HCT116 (cell line): ENCODE measurements around the gene ARHGAP20. TPM values are rescaled to one million over a fixed set of nuclear protein-coding genes. Genes with fewer than 3 reads are reported as not detected.

Experiments used
- ATAC-seq: fragments of 200-7000 bp; cut with Tn5 transposase; 2 replicates; pipeline ENCODE4 v1.9.1; 2020; ENCODE audit warnings: mild to moderate bottlenecking, moderate library complexity
- BruUV-seq: library from RNA; stranded (reverse); fragments of 400-500 nt; replicated peaks from 2 replicates; lab custom pipeline; 2021; lab: Mats Ljungman, UMichigan
- CTCF ChIA-PET: fragments of 300-600 bp; sonication (Branson Sonifier 250); formaldehyde crosslinking; loops from one replicate; lab custom pipeline; 2021; ENCODE audit warnings: antibody characterized with exemption; lab: Charles Lee
- POLR2A ChIA-PET: fragments of 300-600, 350-600 bp; sonication (Branson Sonifier 250); formaldehyde crosslinking; loops from one replicate; lab custom pipeline; 2021; ENCODE audit warnings: antibody characterized with exemption; lab: Charles Lee
- RAD21 ChIA-PET, 2 experiments: fragments of 300-600 bp; sonication (Branson Sonifier 250); formaldehyde crosslinking; loops; one replicate each; lab custom pipeline; 2023; ENCODE audit warnings: low total read pairs in 2 of 2; ENCODE audit not compliant: uncharacterized antibody in 2 of 2, unreplicated experiment in 2 of 2, low non-redundant PET in 1 of 2; lab: Charles Lee
- DNase-seq: peaks from one replicate; pipeline ENCODE4 v3.0.0-alpha.2; 2010; ENCODE audit warnings: low read depth, low spot score
- H2AFZ ChIP-seq: fragments of 200-600 bp; shearing (Covaris generic), sonication (generic); 2 replicates; pipeline ENCODE4 v1.6.1; 2017; ENCODE audit warnings: low read depth, mixed run types, mixed read lengths, antibody characterized with exemption, low read length; ENCODE audit not compliant: poor library complexity, severe bottlenecking
- H3K27ac ChIP-seq: 2 replicates; pipeline ENCODE4 v1.5.1; 2012; ENCODE audit warnings: low read depth, low read length
- H3K27me3 ChIP-seq: fragments of 200-600 bp; sonication (generic); 2 replicates; pipeline ENCODE4 v1.6.1; 2016; ENCODE audit warnings: mixed run types, low read length, mixed read lengths; ENCODE audit not compliant: insufficient read depth
- H3K36me3 ChIP-seq, 2 experiments: fragments of 200-500 bp in 1 of 2; fragments of 200-600 bp in 1 of 2; sonication (Bioruptor generic) in 1 of 2; sonication (generic) in 1 of 2; 2 replicates each; pipeline versions ENCODE4 v1.5.1 to v1.6.1; 2014 to 2016; ENCODE audit warnings: low read length in 2 of 2, inconsistent platforms in 1 of 2, mixed read lengths in 1 of 2, mixed run types in 1 of 2; ENCODE audit not compliant: insufficient read depth in 2 of 2, control insufficient read depth in 1 of 2
- H3K4me1 ChIP-seq, 2 experiments: fragments of 200-600 bp in 1 of 2; sonication (generic) in 1 of 2; 2 replicates each; pipeline versions ENCODE4 v1.5.1 to v1.6.1; 2012 to 2017; ENCODE audit warnings: low read length in 2 of 2, inconsistent platforms in 1 of 2, mild to moderate bottlenecking in 1 of 2, mixed read lengths in 1 of 2, mixed run types in 1 of 2, moderate library complexity in 1 of 2; ENCODE audit not compliant: insufficient read depth in 2 of 2, control insufficient read depth in 1 of 2
- H3K4me2 ChIP-seq: fragments of 200-600 bp; sonication (generic); 2 replicates; pipeline ENCODE4 v1.6.1; 2017; ENCODE audit warnings: mixed run types, low read length, mixed read lengths
- H3K4me3 ChIP-seq, 2 experiments: fragments of 200-600 bp in 1 of 2; sonication (generic) in 1 of 2; replicated peaks in 1 of 2; 2 replicates each; pipeline ENCODE4 v1.5.1; 2011 to 2016; ENCODE audit warnings: low read length in 2 of 2, control low read depth in 1 of 2, low read depth in 1 of 2, mild to moderate bottlenecking in 1 of 2, mixed read lengths in 1 of 2, mixed run types in 1 of 2
- H3K79me2 ChIP-seq: fragments of 200-600 bp; sonication (generic); 2 replicates; pipeline ENCODE4 v1.6.1; 2017; ENCODE audit warnings: mild to moderate bottlenecking, mixed run types, low read length, moderate library complexity, mixed read lengths; ENCODE audit not compliant: insufficient read depth
- H3K9ac ChIP-seq: fragments of 200-600 bp; sonication (generic); 2 replicates; pipeline ENCODE4 v1.6.1; 2016; ENCODE audit warnings: low read length, mixed read lengths
- H3K9me2 ChIP-seq: fragments of 200-600 bp; sonication (generic), shearing (Covaris generic); 2 replicates; pipeline ENCODE4 v1.6.1; 2017; ENCODE audit warnings: mixed run types, mild to moderate bottlenecking, moderate library complexity; ENCODE audit not compliant: insufficient read depth
- H3K9me3 ChIP-seq, 2 experiments: fragments of 200-500 bp in 1 of 2; fragments of 200-600 bp in 1 of 2; sonication (Bioruptor generic) in 1 of 2; sonication (generic) in 1 of 2; 2 replicates each; pipeline ENCODE4 v1.6.1; 2014 to 2017; ENCODE audit warnings: low read length in 2 of 2, mixed read lengths in 2 of 2, inconsistent platforms in 1 of 2, low read depth in 1 of 2, mild to moderate bottlenecking in 1 of 2, mixed run types in 1 of 2, moderate library complexity in 1 of 2; ENCODE audit not compliant: control insufficient read depth in 1 of 2, insufficient read depth in 1 of 2
- H4K20me1 ChIP-seq: fragments of 200-600 bp; sonication (generic), shearing (Covaris generic); 2 replicates; pipeline ENCODE4 v1.6.1; 2017; ENCODE audit warnings: mixed run types, mild to moderate bottlenecking, moderate library complexity; ENCODE audit not compliant: insufficient read depth
- ATF3 ChIP-seq: IDR thresholded peaks from 2 replicates; pipeline ENCODE4 v1.6.1; 2012
- CBX3 ChIP-seq: IDR thresholded peaks from 2 replicates; pipeline ENCODE4 v1.6.1; 2012; ENCODE audit warnings: low read depth
- CEBPB ChIP-seq: IDR thresholded peaks from 2 replicates; pipeline ENCODE4 v1.6.1; 2012; ENCODE audit warnings: low read depth
- EGR1 ChIP-seq: IDR thresholded peaks from 2 replicates; pipeline ENCODE4 v1.6.1; 2012; ENCODE audit warnings: low read depth
- EZH2 ChIP-seq: fragments of 200-600 bp; sonication (generic); IDR thresholded peaks from 2 replicates; pipeline ENCODE4 v1.6.1; 2017; ENCODE audit warnings: antibody characterized with exemption, mixed run types
- FOSL1 ChIP-seq: IDR thresholded peaks from 2 replicates; pipeline ENCODE4 v1.6.1; 2012; ENCODE audit warnings: low read depth
- JUND ChIP-seq: IDR thresholded peaks from 2 replicates; pipeline ENCODE4 v1.6.1; 2012
- MAX ChIP-seq: IDR thresholded peaks from 2 replicates; pipeline ENCODE4 v1.6.1; 2012
- POLR2A ChIP-seq: IDR thresholded peaks from 2 replicates; pipeline ENCODE4 v1.7.0; 2011; ENCODE audit warnings: borderline replicate concordance; ENCODE audit not compliant: insufficient read depth, insufficient read length; ENCODE audit errors: extremely low read depth
- RAD21 ChIP-seq: IDR thresholded peaks from 2 replicates; pipeline ENCODE4 v1.6.1; 2012; ENCODE audit warnings: low read depth, mild to moderate bottlenecking
- REST ChIP-seq: IDR thresholded peaks from 2 replicates; pipeline ENCODE4 v1.6.1; 2012; ENCODE audit warnings: low read depth
- SP1 ChIP-seq: IDR thresholded peaks from 2 replicates; pipeline ENCODE4 v1.6.1; 2012; ENCODE audit warnings: low read depth
- SRF ChIP-seq: IDR thresholded peaks from 2 replicates; pipeline ENCODE4 v1.6.1; 2012; ENCODE audit warnings: low read depth
- TCF7L2 ChIP-seq: IDR thresholded peaks from 2 replicates; pipeline ENCODE4 v1.7.0; 2011; ENCODE audit warnings: borderline replicate concordance, inconsistent platforms; ENCODE audit not compliant: insufficient read depth, insufficient read length; ENCODE audit errors: extremely low read depth
- YY1 ChIP-seq: IDR thresholded peaks from 2 replicates; pipeline ENCODE4 v1.6.1; 2011; ENCODE audit warnings: low read length, low read depth, moderate library complexity, mild to moderate bottlenecking; ENCODE audit not compliant: insufficient replicate concordance; ENCODE audit errors: extremely low read depth
- ZBTB33 ChIP-seq: IDR thresholded peaks from 2 replicates; pipeline ENCODE4 v1.6.1; 2011; ENCODE audit warnings: mild to moderate bottlenecking, low read length, moderate library complexity; ENCODE audit not compliant: insufficient replicate concordance; ENCODE audit errors: extremely low read depth
- intact Hi-C: fragments of 100-400 bp; cut with micrococcal nuclease; formaldehyde crosslinking; loops from 2 replicates; pipeline ENCODE4 v1.10.0; 2022
- total RNA-seq: library from RNA; stranded (reverse); gene quantifications from one replicate; pipeline ENCODE4 v1.2.1, GENCODE V29; 2021; ENCODE audit not compliant: unreplicated experiment

ARHGAP20 gene
- total RNA-seq, 1 experiment from 2014 or later, result not detected

DNA sequence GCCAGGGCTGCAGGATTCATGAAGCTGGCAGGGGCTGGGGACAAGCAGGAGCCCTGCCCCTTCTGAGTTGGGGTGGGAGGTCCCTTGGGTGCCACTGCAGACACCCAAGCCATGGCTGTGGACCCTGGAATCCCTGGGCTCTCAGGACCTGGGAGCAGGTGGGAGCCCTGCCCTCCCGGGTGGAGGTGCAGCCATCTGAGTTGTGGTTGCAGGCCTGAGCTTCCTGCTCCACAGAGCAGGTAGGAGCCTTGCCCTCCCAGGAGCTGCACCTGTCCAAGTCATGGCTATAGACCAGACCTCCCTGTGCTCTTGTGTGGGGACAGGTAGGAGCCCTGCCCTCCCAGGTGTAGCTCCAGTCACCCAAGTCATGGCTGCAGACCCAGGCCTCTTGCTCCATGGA is 113.5 kb downstream of the ARHGAP20 start:
- no peaks in the 10 kb centered on the region for H4K20me1 ChIP-seq
- intact Hi-C loops, result no loop called here
- H3K27ac ChIP-seq, result no peak overlapping the region
- no peaks in the 10 kb centered on the region for H3K9me2 ChIP-seq
- H2AFZ ChIP-seq, result no peak overlapping the region
- H3K4me1 ChIP-seq, result no peaks in the 10 kb centered on the region
- H3K79me2 ChIP-seq, result no peaks in the 10 kb centered on the region
- no peak for DNase-seq
- H3K9me3 ChIP-seq, result no peaks in the 10 kb centered on the region; a peak in 2 of 4 replicates
- TF ChIP-seq CEBPB (no peak), JUND (no peak), EGR1 (no peak), EZH2 (no peak), MAX (no peak), FOSL1 (no peak)
- ChIA-PET POLR2A (no interaction called here), RAD21 (no interaction called here), CTCF (no interaction called here)
- H3K9ac ChIP-seq, result no peak overlapping the region
- no peak overlapping the region for H3K4me3 ChIP-seq
- H3K36me3 ChIP-seq, result no peaks in the 10 kb centered on the region
- no peak for ATAC-seq
- no peak overlapping the region for H3K4me2 ChIP-seq
- BruUV-seq, result no TSS peak
- peaks cover 16% of the 10 kb centered on the region for H3K27me3 ChIP-seq

- intact Hi-C loops, result no loop called here
- TF ChIP-seq CBX3 (no peak), ATF3 (no peak), CEBPB (no peak), EZH2 (no peak), SP1 (no peak), REST (no peak), POLR2A (no peak), ZBTB33 (no peak), SRF (no peak), YY1 (no peak), EGR1 (no peak), JUND (no peak), MAX (no peak), TCF7L2 (no peak), RAD21 (no peak)
Observed at GRCh38 chr11:110587972-110588371, 124.3 kb downstream of the ARHGAP20 start.

More at GRCh38 chr11:110587972-110588371, 124.3 kb downstream of the ARHGAP20 start:
- Histone ChIP-seq H3K36me3 (no peaks in the 10 kb centered on the region), H3K79me2 (no peaks in the 10 kb centered on the region), H3K9me2 (no peaks in the 10 kb centered on the region), H3K4me2 (no peak overlapping the region), H3K9me3 (no peaks in the 10 kb centered on the region), H3K9ac (no peak overlapping the region), H2AFZ (no peak overlapping the region), H3K4me3 (no peak overlapping the region), H3K27me3 (peaks cover 35% of the 10 kb centered on the region), H3K4me1 (no peaks in the 10 kb centered on the region), H4K20me1 (no peaks in the 10 kb centered on the region), H3K27ac (no peak overlapping the region)
- no peak for ATAC-seq
- POLR2A ChIA-PET, result no interaction called here
- DNase-seq, result no peak
- CTCF ChIA-PET, result no interaction called here
- no TSS peak for BruUV-seq
- RAD21 ChIA-PET, result no interaction called here
